GM21390 (cell line): ENCODE data around the gene PRKCA.
"Not testable (repeated sequence)": the region's sequence is repeated elsewhere in the genome, so short reads cannot be mapped to it uniquely, and the experiment has no call there.

Experiments
- ATAC-seq: cut with Tn5 transposase; IDR thresholded peaks from one replicate; pipeline ENCODE4 v1.9.1; 2021; ENCODE audit not compliant: unreplicated experiment

The PRKCA gene

DNA sequence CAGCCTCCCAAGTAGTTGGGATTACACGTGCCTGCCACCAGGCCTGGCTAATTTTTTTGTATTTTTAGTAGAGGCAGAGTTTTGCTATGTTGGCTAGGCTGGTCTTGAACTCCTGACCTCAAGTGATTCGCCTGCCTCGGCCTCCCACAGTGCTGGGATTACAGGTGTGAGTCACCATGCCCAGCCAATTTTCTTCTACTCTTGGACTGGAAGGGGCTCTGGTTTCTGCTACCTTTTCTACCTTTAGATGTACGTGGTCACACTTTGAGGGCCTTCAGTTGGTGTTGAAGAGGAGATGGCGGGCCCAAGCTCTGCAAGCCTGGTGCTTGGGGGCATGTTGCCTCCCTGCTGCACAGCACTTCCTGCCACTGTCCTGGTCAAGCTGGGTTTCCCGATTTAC lies 173.6 kb downstream of the PRKCA start:
- ATAC-seq, result no peak

DNA sequence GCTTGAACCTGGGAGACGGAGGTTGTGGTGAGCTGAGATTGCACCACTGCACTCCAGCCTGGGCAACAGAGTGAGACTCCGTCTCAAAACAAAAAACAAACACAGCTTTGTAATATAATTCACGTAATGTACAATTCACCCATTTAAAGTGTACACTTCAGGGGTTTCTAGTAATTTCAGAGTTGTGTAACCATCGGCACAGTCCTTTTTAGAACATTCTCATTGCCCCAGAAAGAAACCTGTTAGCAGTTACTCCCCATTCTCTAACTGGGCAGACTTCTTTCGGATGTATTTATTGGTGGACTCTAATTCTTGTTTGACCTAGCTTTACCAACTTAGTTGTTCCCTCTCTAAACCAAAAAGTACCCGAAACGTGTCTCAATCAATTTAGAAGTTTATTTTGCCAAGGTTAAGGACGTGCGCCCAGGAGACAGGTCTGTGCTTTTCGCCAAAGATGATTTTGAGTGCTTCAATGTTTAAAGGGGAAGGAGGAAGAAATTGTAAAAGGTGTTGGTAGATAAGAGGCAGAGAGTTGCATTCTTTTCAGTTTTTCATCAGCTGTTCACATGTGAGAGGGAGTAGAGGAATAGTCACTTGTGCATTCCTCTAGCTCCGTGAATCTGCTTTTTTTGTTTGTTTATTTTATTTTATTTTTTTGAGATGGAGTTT lies 175.3 kb downstream of the PRKCA start:
- ATAC-seq, result no peak

DNA sequence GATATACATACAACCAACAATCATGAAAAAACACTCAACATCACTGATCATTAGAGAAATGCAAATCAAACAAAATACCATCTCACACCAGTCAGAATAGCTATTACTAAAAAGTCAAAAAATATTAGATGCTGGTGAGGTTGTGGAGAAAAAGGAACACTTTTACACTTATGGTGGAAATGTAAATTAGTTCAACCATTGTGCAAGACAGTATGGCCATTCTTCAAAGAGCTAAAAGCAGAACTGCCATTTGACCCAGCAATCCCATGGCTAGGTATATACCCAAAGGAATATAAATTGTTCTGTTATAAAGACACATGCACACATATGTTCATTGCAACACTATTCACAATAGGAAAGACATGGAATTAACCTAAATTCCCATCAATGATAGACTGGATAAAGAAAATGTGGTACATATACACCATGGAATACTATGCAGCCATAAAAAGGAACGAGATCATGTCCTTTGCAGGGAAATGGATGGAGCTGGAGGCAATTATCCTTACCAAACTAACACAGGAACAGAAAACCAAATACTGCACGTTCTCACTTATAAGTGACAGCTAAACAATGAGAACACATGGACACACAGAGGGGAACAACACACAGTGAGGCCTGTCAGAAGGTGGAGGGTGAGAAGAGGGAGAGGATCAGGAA lies 176.9 kb downstream of the PRKCA start:
- not testable (repeated sequence) for ATAC-seq

DNA sequence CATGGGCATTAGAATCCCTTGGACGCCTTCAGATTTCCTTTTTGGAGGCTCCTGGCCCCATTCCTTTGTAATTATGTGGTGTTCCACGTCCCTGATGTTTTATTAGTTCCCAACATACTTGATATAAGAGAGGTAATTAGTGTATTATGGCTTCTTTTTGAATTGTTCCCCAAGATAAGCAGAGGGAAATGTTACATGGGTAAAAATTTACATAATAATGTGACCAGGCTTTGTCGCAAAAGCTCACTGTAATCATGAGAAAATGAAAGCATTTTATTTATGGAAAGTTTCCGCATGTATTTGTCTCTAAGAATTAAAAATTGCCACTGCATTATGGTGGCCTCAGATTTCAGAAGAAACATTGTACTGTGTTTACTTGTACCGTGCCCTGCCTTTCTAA lies 177.8 kb downstream of the PRKCA start:
- no peak for ATAC-seq

DNA sequence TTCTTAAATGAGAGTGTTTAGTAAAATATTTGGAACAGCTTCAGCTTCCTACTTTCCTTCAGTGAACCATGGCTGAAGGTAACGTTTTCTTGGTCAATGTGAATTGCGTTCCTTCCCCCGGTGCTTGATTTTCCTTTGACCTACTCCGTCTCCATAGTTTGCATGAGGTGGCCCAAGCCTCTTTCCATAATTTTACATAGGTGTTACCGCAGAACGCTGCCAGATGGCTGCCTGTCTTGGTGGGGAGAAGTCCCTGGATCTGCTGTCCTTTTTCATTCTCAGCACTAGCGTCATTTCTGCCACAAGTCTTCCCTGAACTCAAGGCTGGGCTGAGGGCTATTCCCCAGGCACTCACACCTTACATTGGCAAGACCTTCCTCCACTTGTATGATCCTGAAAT lies 178.4 kb downstream of the PRKCA start:
- no peak for ATAC-seq

DNA sequence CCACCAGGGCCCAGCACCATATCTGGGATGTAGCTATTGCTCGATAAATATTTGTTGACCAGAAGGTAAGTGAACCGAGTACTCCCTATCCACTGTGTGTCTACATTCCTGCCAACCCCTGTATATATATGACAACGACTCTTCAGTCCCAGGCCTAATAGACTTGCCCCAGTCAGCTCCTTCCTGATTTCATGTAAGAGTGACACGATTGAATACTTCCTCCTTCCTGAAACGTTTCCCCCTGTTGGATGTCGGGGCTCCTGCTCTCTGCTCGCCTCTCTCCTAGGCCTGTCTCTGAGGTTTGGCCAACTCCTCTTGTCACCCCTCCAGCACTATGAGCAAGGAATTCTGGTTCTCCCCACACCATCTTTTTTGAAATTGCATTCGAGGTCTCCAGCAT lies 178.9 kb downstream of the PRKCA start:
- no peak for ATAC-seq

DNA sequence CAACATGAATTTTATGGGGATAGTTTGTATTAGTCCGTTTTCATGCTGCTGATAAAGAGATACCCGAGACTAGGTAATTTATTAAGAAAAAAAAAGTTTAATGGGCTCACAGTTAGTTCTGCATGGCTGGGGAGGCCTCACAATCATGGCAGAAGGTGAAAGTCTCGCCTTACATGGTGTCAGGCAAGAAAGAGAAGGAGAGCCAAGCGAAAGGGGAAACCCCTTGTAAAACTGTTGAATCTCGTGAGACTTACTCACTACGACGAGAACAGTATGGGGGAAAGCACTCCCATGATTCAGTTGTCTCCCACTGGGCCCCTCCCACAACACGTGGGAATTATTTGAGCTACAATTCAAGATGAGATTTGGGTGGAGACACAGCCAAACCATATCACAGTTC lies 181.5 kb downstream of the PRKCA start:
- ATAC-seq, result no peak

DNA sequence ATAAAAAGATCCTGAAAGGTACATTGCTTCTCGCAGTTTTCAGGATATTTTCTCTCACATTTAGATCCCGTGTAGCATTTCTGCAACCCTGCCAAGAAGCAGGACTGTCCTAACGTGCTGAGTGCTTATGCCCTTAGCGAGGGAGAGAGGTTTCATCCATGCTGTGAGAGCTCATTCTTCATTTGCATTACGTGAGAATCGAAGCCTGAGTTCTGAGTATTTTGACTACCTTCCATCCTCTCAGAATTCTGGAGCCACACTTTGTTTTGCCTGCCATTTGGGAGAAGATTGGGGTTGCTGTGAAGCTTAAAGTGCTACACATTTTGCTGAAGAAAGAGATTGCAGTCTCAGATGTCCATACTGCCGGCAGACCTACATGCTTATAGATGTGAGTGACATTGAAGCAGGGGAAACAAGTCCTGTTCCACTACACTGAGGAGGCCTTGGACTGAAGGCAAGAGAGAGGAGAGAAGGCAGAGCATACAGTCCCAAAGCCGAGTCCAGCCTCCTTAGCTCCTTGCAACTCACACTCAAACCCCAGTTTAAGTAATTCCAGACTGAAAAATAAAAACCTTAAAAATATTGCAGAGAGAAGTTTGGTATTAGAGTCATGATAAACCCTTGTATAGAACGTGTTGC lies 183.0 kb downstream of the PRKCA start:
- ATAC-seq, result no peak

DNA sequence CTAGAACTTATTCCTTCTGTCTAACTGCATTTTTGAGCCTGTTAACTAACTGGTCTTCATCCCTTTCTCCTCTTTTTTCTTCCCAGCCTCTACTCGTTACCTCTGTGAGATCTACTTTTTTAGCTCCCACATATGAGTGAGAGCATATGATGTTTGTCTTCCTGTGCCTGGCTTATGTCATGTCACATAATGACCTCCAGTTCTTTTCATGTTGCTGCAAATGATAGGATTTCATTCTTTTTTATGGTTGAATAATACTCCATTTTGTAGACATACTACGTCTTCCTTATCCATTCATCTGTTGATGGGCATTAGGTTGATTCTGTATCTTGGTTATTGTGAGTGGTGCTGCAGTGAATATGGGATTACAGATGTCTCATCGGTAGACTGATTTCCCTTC lies 184.7 kb downstream of the PRKCA start:
- no peak for ATAC-seq

DNA sequence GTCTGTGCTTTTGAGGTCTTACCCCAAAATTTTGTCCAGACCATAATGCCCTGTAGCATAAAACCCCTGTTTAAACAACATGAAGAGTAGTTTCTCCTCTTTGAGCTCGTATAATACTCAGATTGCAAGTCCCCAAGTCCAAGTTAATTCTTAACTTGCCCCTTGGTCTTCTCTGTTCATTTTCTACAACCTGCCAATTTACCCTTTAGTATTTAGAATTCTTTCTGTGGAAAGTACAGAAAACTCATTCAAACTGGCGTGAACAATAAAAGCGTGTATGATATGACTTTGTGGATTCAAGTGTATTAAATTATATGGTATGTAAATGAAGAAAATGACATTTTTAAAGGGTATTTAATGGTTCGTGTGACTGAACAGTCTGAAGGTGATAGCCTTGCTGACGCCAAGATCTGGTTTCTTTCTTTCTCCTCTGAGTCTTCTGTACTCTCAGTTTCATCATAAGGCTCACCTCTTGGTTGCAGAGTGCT lies 185.6 kb downstream of the PRKCA start:
- no peak for ATAC-seq

DNA sequence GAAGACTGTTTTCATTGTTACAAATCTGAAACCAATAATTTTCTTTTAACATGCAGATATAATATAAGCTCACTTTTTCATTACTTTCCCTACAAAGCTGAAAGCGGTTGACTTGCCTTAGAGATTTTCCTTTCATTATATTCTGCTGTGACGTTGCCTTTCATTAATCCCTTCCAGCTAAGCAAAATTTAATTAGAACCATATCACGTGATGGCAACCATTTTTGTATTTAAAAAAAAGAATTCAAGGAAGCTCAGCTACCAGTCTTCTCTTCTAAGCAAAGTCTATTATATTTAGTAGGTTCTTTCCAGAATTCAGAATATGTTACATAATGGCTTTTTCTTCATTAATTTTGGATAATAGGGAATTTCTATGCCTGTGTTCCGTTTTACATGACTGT lies 186.5 kb downstream of the PRKCA start:
- no peak for ATAC-seq

DNA sequence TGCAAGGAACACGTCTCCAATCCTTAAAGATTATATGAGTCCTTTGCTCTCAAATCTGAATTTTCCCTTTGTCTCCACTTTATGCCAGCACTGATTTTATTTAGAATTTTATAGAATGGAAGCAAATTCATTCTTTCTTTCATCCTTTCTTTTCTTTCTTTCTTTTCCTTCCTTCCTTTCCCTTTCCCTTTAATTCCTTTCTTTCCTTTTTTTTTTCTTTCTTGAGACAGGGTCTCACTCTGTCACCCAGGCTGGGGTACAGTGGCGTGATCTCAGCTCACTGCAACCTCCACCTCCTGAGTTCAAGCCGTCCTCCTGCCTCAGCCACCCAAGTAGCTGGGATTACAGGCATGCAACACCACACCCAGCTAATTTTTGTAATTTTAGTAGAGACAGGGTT lies 187.2 kb downstream of the PRKCA start:
- not testable (repeated sequence) for ATAC-seq

DNA sequence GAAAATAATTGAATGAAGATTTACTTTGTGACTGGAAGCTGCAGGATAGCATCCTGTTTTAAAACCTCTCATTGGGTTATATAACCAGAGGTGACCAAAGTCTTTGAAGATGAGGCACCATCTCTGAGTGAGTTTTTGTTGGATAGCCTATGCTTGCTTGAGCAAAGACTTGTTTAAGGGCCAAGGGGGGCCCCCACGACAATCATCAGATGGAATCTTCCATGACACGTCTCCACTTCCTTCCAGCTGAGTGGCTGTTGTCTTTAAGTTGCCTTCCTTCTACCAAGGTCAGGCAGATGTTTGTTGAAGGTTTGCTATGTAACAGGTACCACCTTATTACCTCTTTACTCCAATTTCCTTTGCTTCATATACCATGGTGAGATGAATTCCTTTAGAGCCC lies 188.8 kb downstream of the PRKCA start:
- ATAC-seq, result no peak

DNA sequence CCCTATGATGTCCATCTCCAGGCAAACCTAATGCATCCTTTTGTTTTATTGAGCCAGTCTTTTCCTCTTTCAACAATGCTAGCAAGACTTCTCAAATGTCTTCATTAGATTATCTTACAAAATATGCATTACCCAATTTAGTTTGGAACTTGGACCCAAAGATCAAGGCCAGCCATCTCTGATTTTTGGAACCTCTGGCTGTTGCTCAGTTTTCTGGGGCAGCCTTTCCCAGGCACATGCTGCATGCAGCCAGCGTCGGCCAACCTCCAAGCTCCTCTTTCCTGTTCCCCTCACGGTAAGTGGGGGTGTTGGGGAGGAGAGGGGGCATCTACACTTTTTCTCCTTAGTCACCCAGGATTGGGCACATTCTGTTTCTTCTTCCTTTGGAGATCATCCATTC lies 189.3 kb downstream of the PRKCA start:
- ATAC-seq, result no peak

DNA sequence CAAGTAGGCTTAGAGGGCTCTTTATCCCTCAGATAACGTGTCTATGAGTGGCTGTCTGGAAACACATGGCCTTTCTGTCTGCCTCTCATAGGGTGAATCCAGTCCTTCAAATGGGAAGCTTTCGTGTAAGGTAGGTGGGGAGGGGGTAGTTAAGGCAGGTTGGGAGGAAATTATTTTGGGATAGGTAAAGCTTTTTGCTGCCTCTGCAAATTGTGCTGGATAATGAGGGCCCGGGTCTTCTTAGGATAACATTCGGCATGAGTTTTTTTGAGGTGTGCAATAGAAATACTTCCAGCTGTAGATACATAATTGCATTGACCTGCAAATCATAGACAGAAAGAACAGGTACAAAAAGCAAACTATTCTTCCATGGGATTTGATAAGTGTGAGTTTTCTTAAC lies 189.7 kb downstream of the PRKCA start:
- ATAC-seq, result no peak

DNA sequence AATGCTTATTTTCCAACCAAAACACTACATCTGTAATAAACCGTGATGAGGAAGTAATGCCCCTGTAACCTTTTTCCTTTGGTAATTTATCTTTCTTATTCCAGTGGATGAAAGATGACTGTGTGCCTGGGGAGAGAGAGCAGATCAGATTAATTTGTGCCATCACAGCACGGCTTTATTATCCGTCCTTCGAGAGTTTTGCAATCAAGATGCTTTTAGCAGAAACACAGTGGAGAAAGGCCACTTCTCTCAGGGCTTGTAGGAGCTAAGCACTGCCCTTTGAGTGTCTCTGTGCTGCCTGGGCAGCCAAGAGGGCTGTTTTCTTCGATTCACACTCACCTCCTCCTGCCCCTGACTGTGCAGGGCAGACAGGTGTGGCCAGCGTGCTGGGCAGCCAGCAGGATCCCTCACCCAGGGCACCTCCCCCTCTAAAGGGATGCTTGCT lies 190.2 kb downstream of the PRKCA start:
- no peak for ATAC-seq

DNA sequence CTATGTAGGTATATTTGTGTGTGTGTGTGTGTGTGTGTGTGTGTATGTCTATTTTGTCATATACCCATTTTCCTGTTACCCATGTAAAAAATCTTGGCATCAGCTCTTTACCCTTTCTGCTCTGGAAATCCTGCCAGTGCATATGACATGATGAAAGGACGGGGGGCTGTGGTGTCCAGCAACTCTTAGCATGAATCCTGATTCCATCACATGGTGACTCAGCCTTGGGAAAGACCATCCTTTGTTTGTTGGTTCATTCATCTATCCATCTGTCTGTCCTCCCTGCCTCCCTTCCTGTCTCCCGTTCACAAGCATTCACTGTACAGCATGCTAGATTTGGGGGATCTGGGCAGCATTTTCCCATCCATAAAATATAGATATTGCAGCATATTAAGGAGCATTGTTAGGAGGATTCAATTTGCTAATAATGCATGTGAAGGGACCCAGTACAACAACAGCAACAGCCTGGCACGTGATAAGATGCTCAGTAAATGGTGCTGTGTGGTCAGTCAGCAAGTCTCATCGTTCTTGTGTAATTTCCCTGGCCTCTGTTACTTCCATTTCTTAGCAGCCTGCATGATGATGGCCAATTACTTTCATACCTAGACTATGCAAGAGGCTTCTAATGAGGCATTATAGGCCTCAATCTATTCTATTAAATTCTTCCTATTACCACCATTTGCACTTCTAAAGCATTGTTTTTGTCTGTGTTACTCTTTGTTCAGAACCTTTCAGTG lies 191.0 kb downstream of the PRKCA start:
- ATAC-seq, result no peak

DNA sequence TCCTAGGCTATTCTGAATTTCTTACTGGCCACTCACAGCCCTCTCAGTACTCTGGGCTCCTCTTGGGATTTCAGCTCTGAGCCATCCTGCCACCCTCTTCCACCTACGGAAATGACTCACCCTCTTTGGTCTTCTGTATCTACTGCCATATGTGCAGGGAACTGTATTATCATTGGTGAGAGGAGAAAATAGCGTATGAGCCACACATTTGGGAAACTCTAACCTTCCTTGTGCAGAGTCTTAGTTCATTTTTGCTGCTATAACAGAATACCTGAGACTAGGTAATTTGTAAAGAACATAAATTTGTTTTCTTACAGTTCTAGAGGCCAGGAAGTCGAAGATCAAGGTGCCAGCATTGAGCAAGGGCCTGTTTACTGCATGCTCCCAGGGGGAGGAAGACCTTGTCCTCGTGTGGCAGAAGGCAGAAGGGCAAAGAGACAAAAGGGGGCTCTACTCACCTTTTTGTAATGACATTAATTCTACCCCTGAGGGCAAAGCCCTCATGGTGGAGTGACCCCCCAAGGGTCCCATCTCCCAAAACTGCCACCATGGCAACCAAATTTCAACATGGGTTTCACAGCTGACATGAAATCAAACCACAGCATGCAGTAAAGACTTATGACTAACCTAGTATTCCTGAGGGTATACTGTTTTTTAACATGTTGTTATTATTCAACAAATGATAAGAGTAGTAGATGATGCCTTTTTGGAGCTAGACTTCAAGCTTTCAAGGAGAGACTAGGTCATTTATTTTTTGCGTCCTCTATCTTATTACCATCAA lies 191.8 kb downstream of the PRKCA start:
- no peak for ATAC-seq

DNA sequence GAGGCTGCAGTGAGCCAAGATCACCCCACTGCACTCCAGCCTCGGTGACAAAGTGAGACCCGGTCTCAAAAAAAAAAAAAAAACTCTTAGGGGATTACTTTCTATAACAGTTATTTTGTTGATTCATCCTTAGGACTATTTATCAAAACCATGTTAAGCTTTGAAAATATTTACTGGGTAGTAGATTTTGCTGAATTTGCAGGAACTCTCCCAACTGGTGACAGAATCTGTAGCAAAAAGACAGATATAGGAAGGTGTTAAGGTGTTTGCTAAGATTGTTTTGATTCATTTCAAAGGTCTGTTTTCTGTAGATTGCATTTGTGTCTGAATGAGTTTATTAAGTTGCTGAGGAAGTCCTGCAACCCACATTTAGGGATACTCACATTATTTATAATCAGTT lies 192.6 kb downstream of the PRKCA start:
- no peak for ATAC-seq

DNA sequence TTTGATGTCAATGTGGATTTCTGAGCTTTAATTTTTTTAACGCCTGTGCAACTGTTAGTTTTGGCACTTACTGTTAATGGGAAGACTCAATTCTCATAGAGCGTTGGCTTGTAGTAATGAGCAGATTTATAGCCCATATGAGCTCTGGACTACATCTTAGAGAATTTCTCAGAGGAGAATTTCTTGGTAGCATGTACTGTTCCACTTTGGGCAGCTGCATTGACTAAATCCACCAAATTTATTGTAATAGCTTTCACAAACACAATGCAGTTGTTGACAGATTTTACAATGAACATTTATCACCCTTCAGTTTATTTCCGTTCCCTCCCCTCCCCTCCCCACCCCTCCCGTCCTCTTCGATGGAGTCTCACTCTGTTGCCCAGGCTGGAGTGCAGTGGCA lies 193.9 kb downstream of the PRKCA start:
- no peak for ATAC-seq

DNA sequence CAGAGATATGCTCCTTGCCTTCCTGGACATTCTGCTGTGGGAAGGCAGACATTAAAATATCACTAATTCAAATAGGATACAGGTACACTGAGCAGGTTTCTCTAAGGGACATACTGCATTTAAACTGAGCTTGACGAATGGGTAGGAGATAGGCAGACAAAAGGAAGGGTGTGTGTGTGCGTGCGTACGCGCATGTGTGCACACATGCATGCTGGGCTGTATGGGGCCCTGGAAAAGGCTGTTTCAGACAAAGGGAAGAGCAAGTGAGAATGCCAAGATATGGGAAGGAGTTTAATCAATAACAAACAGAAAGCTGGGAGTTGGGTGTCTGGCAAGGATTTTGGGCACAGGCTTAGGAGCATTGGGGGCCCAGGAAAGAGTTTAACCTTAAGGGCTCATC lies 196.2 kb downstream of the PRKCA start:
- ATAC-seq, result no peak
